ENCODE results near the gene RRP8. TPM values are rescaled to one million over a fixed set of nuclear protein-coding genes. Genes with fewer than 3 reads are reported as not detected.

Gene RRP8
- total RNA-seq, 1 experiment from 2014 or later: 10.1 TPM

DNA sequence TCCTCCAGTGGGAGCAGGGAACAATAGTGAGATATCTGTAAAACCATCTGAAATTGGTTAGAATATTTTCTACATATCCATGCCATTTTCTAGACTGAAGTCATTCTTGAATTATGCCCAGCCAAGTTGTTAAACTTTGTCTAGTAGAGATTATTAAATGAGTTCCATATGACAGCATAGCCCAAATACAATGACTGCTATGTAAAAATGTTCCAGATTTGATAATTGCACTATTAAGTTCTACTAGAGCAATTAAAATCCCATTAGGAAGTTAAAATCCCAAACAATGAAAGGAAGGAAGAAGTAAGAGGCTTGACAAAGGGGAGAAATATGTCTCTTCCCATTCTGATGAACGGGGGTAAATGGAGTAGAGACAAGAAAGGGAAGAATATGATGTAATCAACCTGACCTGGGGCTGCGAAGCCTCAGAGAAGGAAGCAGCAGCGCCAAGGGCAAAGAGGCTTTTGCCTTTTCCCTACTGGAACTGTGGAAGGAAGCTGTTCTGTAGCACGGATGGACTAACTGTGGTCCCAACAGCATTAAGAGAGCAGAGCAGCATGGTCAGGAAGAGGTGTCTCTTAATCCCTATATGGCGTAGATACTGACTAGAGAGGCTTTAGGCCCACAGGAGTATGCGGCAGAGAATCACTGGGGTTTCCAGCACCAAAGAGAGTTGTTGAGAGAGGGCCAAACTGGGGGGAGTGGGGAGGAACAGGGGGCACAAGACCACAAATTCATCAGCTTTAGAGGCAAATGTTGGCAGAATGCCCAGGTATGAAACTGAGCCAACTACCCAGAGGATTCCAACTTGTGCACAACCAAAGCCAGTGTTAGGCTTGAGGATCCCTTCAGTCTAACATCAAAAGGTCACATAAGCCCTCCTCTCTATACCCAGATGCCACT is 26.7 kb downstream of the RRP8 start:
- no peak overlapping the region for H3K4me3 ChIP-seq
- H3K9me3 ChIP-seq (ENCODE audit: insufficient read depth, low read depth): no peaks in the 10 kb centered on the region
- no peaks in the 10 kb centered on the region for H3K9me2 ChIP-seq (ENCODE audit: insufficient read depth)
- ChIA-PET CTCF (no interaction called here), POLR2A (ENCODE audit: unreplicated experiment) (no interaction called here)
- H3K27me3 ChIP-seq (ENCODE audit: insufficient read depth, low read depth): no peaks in the 10 kb centered on the region
- no TSS peak for BruUV-seq (replicated peaks)
- no peaks in the 10 kb centered on the region for H3F3A ChIP-seq (ENCODE audit: insufficient read depth, low read depth)
- no peaks in the 10 kb centered on the region for H4K20me1 ChIP-seq (ENCODE audit: insufficient read depth)
- H3K4me2 ChIP-seq: no peak overlapping the region
- no peaks in the 10 kb centered on the region for H3K79me2 ChIP-seq (ENCODE audit: low read depth)
- H3K4me1 ChIP-seq (replicated peaks; ENCODE audit: insufficient read depth): no peaks in the 10 kb centered on the region
- H3K27ac ChIP-seq: no peak overlapping the region
- DNase-seq: no peak
- H2AFZ ChIP-seq: no peak overlapping the region
- H3K36me3 ChIP-seq (ENCODE audit: low read depth): no peaks in the 10 kb centered on the region
- TF ChIP-seq, protein P1, sequence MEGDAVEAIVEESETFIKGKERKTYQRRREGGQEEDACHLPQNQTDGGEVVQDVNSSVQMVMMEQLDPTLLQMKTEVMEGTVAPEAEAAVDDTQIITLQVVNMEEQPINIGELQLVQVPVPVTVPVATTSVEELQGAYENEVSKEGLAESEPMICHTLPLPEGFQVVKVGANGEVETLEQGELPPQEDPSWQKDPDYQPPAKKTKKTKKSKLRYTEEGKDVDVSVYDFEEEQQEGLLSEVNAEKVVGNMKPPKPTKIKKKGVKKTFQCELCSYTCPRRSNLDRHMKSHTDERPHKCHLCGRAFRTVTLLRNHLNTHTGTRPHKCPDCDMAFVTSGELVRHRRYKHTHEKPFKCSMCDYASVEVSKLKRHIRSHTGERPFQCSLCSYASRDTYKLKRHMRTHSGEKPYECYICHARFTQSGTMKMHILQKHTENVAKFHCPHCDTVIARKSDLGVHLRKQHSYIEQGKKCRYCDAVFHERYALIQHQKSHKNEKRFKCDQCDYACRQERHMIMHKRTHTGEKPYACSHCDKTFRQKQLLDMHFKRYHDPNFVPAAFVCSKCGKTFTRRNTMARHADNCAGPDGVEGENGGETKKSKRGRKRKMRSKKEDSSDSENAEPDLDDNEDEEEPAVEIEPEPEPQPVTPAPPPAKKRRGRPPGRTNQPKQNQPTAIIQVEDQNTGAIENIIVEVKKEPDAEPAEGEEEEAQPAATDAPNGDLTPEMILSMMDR (conservative IDR thresholded peaks at IDR 0.05): no peak
- TF ChIP-seq EZH2 (IDR thresholded peaks at IDR 0.05; ENCODE audit: low read depth): no peak
- intact Hi-C loops (cut with micrococcal nuclease; ENCODE audit: unreplicated experiment): no loop called here

GRCh38 chr11:6574816-6575715 is 28.4 kb downstream of the RRP8 start:
- Histone ChIP-seq H3K9me3 (ENCODE audit: insufficient read depth, low read depth) (no peaks in the 10 kb centered on the region), H3K4me3 (no peak overlapping the region), H3F3A (ENCODE audit: insufficient read depth, low read depth) (no peaks in the 10 kb centered on the region), H2AFZ (no peak overlapping the region), H4K20me1 (ENCODE audit: insufficient read depth) (no peaks in the 10 kb centered on the region), H3K4me1 (replicated peaks; ENCODE audit: insufficient read depth) (no peaks in the 10 kb centered on the region), H3K27ac (no peak overlapping the region), H3K27me3 (ENCODE audit: insufficient read depth, low read depth) (no peaks in the 10 kb centered on the region), H3K36me3 (ENCODE audit: low read depth) (no peaks in the 10 kb centered on the region), H3K79me2 (ENCODE audit: low read depth) (no peaks in the 10 kb centered on the region), H3K9me2 (ENCODE audit: insufficient read depth) (no peaks in the 10 kb centered on the region), H3K4me2 (no peak overlapping the region)
- intact Hi-C loops (cut with micrococcal nuclease; ENCODE audit: unreplicated experiment): no loop called here
- no peak for TF ChIP-seq EZH2 (IDR thresholded peaks at IDR 0.05; ENCODE audit: low read depth)
- TF ChIP-seq, protein P1 (conservative IDR thresholded peaks at IDR 0.05): no peak
- BruUV-seq (replicated peaks): no TSS peak
- POLR2A ChIA-PET (ENCODE audit: unreplicated experiment): no interaction called here
- CTCF ChIA-PET: no interaction called here
- DNase-seq: no peak

GRCh38 chr11:6572215-6572614 is 31.2 kb downstream of the RRP8 start:
- CTCF ChIA-PET: no interaction called here

More at GRCh38 chr11:6572215-6572614, 31.2 kb downstream of the RRP8 start:
- TF ChIP-seq, protein P1 (conservative IDR thresholded peaks at IDR 0.05): no peak
- Histone ChIP-seq H2AFZ (no peak overlapping the region), H4K20me1 (ENCODE audit: insufficient read depth) (no peaks in the 10 kb centered on the region), H3K4me3 (no peak overlapping the region), H3F3A (ENCODE audit: insufficient read depth, low read depth) (no peaks in the 10 kb centered on the region), H3K9me2 (ENCODE audit: insufficient read depth) (no peaks in the 10 kb centered on the region), H3K4me2 (no peak overlapping the region), H3K4me1 (replicated peaks; ENCODE audit: insufficient read depth) (no peaks in the 10 kb centered on the region), H3K9me3 (ENCODE audit: insufficient read depth, low read depth) (no peaks in the 10 kb centered on the region), H3K27me3 (ENCODE audit: insufficient read depth, low read depth) (no peaks in the 10 kb centered on the region), H3K79me2 (ENCODE audit: low read depth) (no peaks in the 10 kb centered on the region), H3K27ac (no peak overlapping the region), H3K36me3 (ENCODE audit: low read depth) (no peaks in the 10 kb centered on the region)
- no peak for DNase-seq
- POLR2A ChIA-PET (ENCODE audit: unreplicated experiment): no interaction called here
- intact Hi-C loops (cut with micrococcal nuclease; ENCODE audit: unreplicated experiment): no loop called here
- BruUV-seq (replicated peaks): no TSS peak
